HEK293 (cell line): ENCODE data around the gene KCNJ6.

Experiments used
- CTCF ChIA-PET: fragments of 350-600 bp; formaldehyde crosslinking; extraction: SDS; loops from one replicate; lab custom pipeline; 2021; ENCODE audit warnings: antibody characterized with exemption; lab: Yijun Ruan, JAX
- POLR2A ChIA-PET: fragments of 300-600 bp; formaldehyde crosslinking; extraction: SDS; loops from one replicate; lab custom pipeline; 2020; ENCODE audit warnings: antibody characterized with exemption, inconsistent platforms; lab: Yijun Ruan, JAX
- H3K27ac ChIP-seq: fragments of 200-500 bp; sonication (Bioruptor generic); 2 replicates; pipeline ENCODE4 v1.5.1; 2014; ENCODE audit warnings: low read depth, low read length, control low read depth, inconsistent platforms; ENCODE audit errors: extremely low read depth
- H3K36me3 ChIP-seq, 2 experiments: fragments of 200-500 bp in 1 of 2; sonication (Bioruptor generic) in 1 of 2; 1 replicate in 1 of 2; 2 replicates in 1 of 2; pipeline ENCODE4 v1.5.1; 2014 to 2017; ENCODE audit warnings: inconsistent platforms in 2 of 2, low read length in 2 of 2; ENCODE audit not compliant: control insufficient read depth in 2 of 2, insufficient read depth in 1 of 2
- H3K4me1 ChIP-seq: fragments of 200-500 bp; sonication (Bioruptor generic); 2 replicates; pipeline ENCODE4 v1.5.1; 2014; ENCODE audit warnings: mild to moderate bottlenecking, low read length, inconsistent platforms; ENCODE audit not compliant: control insufficient read depth, insufficient read depth
- H3K4me3 ChIP-seq: 2 replicates; pipeline ENCODE4 v1.5.1; 2011; ENCODE audit warnings: low read depth, mild to moderate bottlenecking, control low read depth, low read length, moderate library complexity
- H3K9me3 ChIP-seq: fragments of 200-500 bp; sonication (Bioruptor generic); 2 replicates; pipeline ENCODE4 v1.5.1; 2014; ENCODE audit warnings: low read depth, low read length, inconsistent platforms; ENCODE audit not compliant: control insufficient read depth, insufficient read depth
- GLIS2 ChIP-seq: fragments of 450-650 bp; formaldehyde crosslinking; IDR thresholded peaks from 2 replicates; pipeline ENCODE4 v1.5.1; 2016; ENCODE audit warnings: missing biosample characterization, missing genetic modification characterization
- MYNN ChIP-seq: fragments of 450-650 bp; formaldehyde crosslinking; IDR thresholded peaks from 2 replicates; pipeline ENCODE4 v1.5.1; 2016; ENCODE audit warnings: missing biosample characterization, missing genetic modification characterization, borderline replicate concordance
- SETDB1 ChIP-seq: IDR thresholded peaks from one replicate; pipeline ENCODE4 v1.6.1; 2017; ENCODE audit warnings: mild to moderate bottlenecking, low read length, moderate library complexity, mixed read lengths; ENCODE audit not compliant: insufficient read length
- TRIM28 ChIP-seq: IDR thresholded peaks from 2 replicates; pipeline ENCODE4 v1.6.1; 2011; ENCODE audit warnings: low read length, control low read depth, borderline replicate concordance
- ZFP69B ChIP-seq: fragments of 450-650 bp; formaldehyde crosslinking; IDR thresholded peaks from 2 replicates; pipeline ENCODE4 v1.5.1; 2016; ENCODE audit warnings: missing biosample characterization, missing genetic modification characterization
- ZNF155 ChIP-seq: fragments of 450-650 bp; formaldehyde crosslinking; IDR thresholded peaks from 2 replicates; pipeline ENCODE4 v1.5.1; 2016; ENCODE audit warnings: missing biosample characterization, missing genetic modification characterization
- ZNF426 ChIP-seq: fragments of 450-650 bp; formaldehyde crosslinking; IDR thresholded peaks from 2 replicates; pipeline ENCODE4 v1.5.1; 2017; ENCODE audit warnings: missing biosample characterization, missing genetic modification characterization, mild to moderate bottlenecking, inconsistent platforms, moderate library complexity
- ZNF558 ChIP-seq: fragments of 450-650 bp; formaldehyde crosslinking; IDR thresholded peaks from 2 replicates; pipeline ENCODE4 v1.5.1; 2016; ENCODE audit warnings: missing biosample characterization, missing genetic modification characterization
- ZNF791 ChIP-seq: fragments of 450-650 bp; formaldehyde crosslinking; IDR thresholded peaks from 2 replicates; pipeline ENCODE4 v1.5.1; 2016; ENCODE audit warnings: missing biosample characterization, missing genetic modification characterization
- ZSCAN16 ChIP-seq: fragments of 450-650 bp; formaldehyde crosslinking; IDR thresholded peaks from 2 replicates; pipeline ENCODE4 v1.5.1; 2016; ENCODE audit warnings: missing biosample characterization, missing genetic modification characterization
- TF ChIP-seq, protein P1 (sequence below): fragments of 450-650 bp; formaldehyde crosslinking; IDR thresholded peaks from 2 replicates; pipeline ENCODE4 v1.5.1; 2016; ENCODE audit warnings: missing biosample characterization, missing genetic modification characterization
- TF ChIP-seq, protein P2 (sequence below): fragments of 450-650 bp; formaldehyde crosslinking; IDR thresholded peaks from 2 replicates; pipeline ENCODE4 v1.5.1; 2016; ENCODE audit warnings: missing biosample characterization, missing genetic modification characterization
- TF ChIP-seq, protein P3 (sequence below): fragments of 450-650 bp; formaldehyde crosslinking; IDR thresholded peaks from 2 replicates; pipeline ENCODE4 v1.5.0; 2017; ENCODE audit warnings: missing biosample characterization, missing genetic modification characterization, borderline replicate concordance
- TF ChIP-seq, protein P4 (sequence below): fragments of 450-650 bp; formaldehyde crosslinking; IDR thresholded peaks from 2 replicates; pipeline ENCODE4 v1.5.1; 2016; ENCODE audit warnings: missing biosample characterization, missing genetic modification characterization, borderline replicate concordance

KCNJ6 gene

DNA sequence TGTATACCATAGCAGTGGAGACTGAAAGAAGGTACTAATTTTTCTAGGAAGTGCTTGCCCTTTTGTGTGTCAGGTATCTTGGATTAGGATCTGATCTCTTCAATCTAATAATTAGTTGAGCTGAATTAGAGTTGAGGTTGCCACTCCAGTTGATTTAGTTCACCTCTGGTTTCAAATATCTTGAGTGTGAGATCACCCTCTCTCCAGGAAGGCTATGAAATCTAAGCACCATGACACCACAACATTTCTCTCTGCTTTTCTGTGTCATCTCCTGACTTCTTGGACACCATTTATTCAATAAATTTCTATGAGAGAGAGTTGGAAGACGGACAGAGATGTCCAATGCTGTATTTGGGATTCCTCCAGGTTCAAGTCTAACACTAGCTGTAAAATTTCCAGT, 336.9 kb downstream of the KCNJ6 start (continued):
- TF ChIP-seq, protein P1, sequence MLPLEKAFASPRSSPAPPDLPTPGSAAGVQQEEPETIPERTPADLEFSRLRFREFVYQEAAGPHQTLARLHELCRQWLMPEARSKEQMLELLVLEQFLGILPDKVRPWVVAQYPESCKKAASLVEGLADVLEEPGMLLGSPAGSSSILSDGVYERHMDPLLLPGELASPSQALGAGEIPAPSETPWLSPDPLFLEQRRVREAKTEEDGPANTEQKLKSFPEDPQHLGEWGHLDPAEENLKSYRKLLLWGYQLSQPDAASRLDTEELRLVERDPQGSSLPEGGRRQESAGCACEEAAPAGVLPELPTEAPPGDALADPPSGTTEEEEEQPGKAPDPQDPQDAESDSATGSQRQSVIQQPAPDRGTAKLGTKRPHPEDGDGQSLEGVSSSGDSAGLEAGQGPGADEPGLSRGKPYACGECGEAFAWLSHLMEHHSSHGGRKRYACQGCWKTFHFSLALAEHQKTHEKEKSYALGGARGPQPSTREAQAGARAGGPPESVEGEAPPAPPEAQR (tag by site-specific recombination) = no peak
- TF ChIP-seq ZSCAN16 (tag by site-specific recombination) = no peak
- TF ChIP-seq, protein P2, sequence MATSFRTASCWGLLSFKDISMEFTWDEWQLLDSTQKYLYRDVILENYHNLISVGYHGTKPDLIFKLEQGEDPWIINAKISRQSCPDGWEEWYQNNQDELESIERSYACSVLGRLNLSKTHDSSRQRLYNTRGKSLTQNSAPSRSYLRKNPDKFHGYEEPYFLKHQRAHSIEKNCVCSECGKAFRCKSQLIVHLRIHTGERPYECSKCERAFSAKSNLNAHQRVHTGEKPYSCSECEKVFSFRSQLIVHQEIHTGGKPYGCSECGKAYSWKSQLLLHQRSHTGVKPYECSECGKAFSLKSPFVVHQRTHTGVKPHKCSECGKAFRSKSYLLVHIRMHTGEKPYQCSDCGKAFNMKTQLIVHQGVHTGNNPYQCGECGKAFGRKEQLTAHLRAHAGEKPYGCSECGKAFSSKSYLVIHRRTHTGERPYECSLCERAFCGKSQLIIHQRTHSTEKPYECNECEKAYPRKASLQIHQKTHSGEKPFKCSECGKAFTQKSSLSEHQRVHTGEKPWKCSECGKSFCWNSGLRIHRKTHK = no peak
- no peak for TF ChIP-seq ZNF791 (tag by site-specific recombination)
- TF ChIP-seq, protein P3, sequence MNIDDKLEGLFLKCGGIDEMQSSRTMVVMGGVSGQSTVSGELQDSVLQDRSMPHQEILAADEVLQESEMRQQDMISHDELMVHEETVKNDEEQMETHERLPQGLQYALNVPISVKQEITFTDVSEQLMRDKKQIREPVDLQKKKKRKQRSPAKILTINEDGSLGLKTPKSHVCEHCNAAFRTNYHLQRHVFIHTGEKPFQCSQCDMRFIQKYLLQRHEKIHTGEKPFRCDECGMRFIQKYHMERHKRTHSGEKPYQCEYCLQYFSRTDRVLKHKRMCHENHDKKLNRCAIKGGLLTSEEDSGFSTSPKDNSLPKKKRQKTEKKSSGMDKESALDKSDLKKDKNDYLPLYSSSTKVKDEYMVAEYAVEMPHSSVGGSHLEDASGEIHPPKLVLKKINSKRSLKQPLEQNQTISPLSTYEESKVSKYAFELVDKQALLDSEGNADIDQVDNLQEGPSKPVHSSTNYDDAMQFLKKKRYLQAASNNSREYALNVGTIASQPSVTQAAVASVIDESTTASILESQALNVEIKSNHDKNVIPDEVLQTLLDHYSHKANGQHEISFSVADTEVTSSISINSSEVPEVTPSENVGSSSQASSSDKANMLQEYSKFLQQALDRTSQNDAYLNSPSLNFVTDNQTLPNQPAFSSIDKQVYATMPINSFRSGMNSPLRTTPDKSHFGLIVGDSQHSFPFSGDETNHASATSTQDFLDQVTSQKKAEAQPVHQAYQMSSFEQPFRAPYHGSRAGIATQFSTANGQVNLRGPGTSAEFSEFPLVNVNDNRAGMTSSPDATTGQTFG (tag by site-specific recombination) = no peak
- TF ChIP-seq, protein P4, sequence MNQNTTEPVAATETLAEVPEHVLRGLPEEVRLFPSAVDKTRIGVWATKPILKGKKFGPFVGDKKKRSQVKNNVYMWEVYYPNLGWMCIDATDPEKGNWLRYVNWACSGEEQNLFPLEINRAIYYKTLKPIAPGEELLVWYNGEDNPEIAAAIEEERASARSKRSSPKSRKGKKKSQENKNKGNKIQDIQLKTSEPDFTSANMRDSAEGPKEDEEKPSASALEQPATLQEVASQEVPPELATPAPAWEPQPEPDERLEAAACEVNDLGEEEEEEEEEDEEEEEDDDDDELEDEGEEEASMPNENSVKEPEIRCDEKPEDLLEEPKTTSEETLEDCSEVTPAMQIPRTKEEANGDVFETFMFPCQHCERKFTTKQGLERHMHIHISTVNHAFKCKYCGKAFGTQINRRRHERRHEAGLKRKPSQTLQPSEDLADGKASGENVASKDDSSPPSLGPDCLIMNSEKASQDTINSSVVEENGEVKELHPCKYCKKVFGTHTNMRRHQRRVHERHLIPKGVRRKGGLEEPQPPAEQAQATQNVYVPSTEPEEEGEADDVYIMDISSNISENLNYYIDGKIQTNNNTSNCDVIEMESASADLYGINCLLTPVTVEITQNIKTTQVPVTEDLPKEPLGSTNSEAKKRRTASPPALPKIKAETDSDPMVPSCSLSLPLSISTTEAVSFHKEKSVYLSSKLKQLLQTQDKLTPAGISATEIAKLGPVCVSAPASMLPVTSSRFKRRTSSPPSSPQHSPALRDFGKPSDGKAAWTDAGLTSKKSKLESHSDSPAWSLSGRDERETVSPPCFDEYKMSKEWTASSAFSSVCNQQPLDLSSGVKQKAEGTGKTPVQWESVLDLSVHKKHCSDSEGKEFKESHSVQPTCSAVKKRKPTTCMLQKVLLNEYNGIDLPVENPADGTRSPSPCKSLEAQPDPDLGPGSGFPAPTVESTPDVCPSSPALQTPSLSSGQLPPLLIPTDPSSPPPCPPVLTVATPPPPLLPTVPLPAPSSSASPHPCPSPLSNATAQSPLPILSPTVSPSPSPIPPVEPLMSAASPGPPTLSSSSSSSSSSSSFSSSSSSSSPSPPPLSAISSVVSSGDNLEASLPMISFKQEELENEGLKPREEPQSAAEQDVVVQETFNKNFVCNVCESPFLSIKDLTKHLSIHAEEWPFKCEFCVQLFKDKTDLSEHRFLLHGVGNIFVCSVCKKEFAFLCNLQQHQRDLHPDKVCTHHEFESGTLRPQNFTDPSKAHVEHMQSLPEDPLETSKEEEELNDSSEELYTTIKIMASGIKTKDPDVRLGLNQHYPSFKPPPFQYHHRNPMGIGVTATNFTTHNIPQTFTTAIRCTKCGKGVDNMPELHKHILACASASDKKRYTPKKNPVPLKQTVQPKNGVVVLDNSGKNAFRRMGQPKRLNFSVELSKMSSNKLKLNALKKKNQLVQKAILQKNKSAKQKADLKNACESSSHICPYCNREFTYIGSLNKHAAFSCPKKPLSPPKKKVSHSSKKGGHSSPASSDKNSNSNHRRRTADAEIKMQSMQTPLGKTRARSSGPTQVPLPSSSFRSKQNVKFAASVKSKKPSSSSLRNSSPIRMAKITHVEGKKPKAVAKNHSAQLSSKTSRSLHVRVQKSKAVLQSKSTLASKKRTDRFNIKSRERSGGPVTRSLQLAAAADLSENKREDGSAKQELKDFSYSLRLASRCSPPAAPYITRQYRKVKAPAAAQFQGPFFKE (tag by site-specific recombination) = no peak
- TF ChIP-seq ZFP69B (tag by site-specific recombination) = no peak
- no peak for TF ChIP-seq GLIS2 (tag by site-specific recombination)
- TF ChIP-seq MYNN (tag by site-specific recombination) = no peak
- TF ChIP-seq ZNF155 (tag by site-specific recombination) = no peak

DNA sequence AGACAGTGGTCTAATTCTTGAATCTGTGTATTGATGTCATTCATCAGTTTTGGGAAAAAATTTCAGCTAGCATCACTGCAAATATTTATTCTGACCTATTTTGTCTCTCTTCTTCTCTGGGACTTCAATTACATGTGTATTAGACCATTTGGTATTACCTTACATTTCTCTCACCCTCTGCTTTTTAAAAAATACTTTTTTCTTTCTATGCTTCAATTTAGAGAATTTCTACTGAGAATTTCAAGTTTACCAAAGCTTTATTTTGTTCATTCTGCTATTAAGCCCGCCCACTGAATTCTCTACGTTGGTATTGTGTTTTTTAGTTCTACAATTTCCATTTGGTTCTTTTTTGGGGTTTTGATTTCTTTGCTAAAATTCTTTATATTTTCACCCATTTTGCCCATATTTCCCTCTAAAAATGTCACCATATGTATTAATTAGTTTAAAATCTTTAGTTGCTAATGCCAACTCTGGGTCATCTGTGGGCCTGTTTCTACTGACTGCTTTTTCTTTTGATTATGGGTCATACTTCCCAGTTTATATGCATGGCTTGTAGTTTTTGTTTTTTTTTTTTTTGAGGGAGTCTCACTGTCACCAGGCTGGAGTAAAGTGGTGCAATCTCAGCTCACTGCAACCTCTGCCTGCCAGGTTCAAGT, 337.7 kb downstream of the KCNJ6 start:
- Histone ChIP-seq H3K4me3 (no peak overlapping the region), H3K27ac (no peak overlapping the region), H3K36me3 (no peaks in the 10 kb centered on the region), H3K9me3 (no peaks in the 10 kb centered on the region), H3K4me1 (no peaks in the 10 kb centered on the region)
- ChIA-PET CTCF (interaction anchor here (0.9 kb wide), 1 partner anchor 115 kb away, joined by 3 read pairs; no protein-coding TSS in a partner anchor), POLR2A (interaction anchor here (1.2 kb wide), 1 partner anchor 15 kb away, joined by 3 read pairs; no protein-coding TSS in a partner anchor)
- TF ChIP-seq SETDB1 (peak; percentile 97), ZNF558 (peak; percentile 61; the same call in 1 of the 2 replicates), ZNF426 (tag by site-specific recombination) (no peak), TRIM28 (peak; percentile 95)
